Endothelial cell (in vitro differentiated cells): ENCODE results near the gene MALT1. TPM values are rescaled to one million over a fixed set of nuclear protein-coding genes. Genes with fewer than 3 reads are reported as not detected.

ENCODE experiments used
- DNase-seq: peaks from one replicate; pipeline ENCODE4 v3.0.0; 2021; ENCODE audit warnings: low spot score
- H3K27ac Mint-ChIP-seq: one replicate; pipeline ENCODE4 v1.8.0; 2021; ENCODE audit warnings: mixed read lengths, inconsistent platforms; ENCODE audit not compliant: unreplicated experiment
- H3K27me3 Mint-ChIP-seq: one replicate; pipeline ENCODE4 v1.8.0; 2021; ENCODE audit warnings: mild to moderate bottlenecking, moderate library complexity, mixed read lengths, inconsistent platforms; ENCODE audit not compliant: unreplicated experiment
- H3K36me3 Mint-ChIP-seq: one replicate; pipeline ENCODE4 v1.8.0; 2021; ENCODE audit warnings: mild to moderate bottlenecking, low read depth, mixed read lengths, inconsistent platforms; ENCODE audit not compliant: unreplicated experiment
- H3K4me1 Mint-ChIP-seq: one replicate; pipeline ENCODE4 v1.8.0; 2021; ENCODE audit warnings: mild to moderate bottlenecking, mixed read lengths, inconsistent platforms; ENCODE audit not compliant: unreplicated experiment
- H3K4me3 Mint-ChIP-seq: one replicate; pipeline ENCODE4 v1.8.0; 2021; ENCODE audit warnings: mild to moderate bottlenecking, mixed read lengths, inconsistent platforms; ENCODE audit not compliant: unreplicated experiment
- H3K9me3 Mint-ChIP-seq: one replicate; pipeline ENCODE4 v1.8.0; 2021; ENCODE audit warnings: mixed read lengths, inconsistent platforms; ENCODE audit not compliant: unreplicated experiment
- CTCF ChIP-seq: fragments of 200-600 bp; sonication (generic); IDR thresholded peaks from one replicate; pipeline ENCODE4 v1.5.0; 2021; ENCODE audit warnings: antibody characterized with exemption; ENCODE audit not compliant: unreplicated experiment
- total RNA-seq: library from RNA; stranded (reverse); fragmentation: NEBNext Ultra II Directional; extraction: Animal tissue kit (Norgen Biotek cat#: 25700); gene quantifications from one replicate; pipeline ENCODE4 v1.2.1, GENCODE V29; 2021; ENCODE audit not compliant: unreplicated experiment

The MALT1 gene
- total RNA-seq, 1 donor from 2014 or later: 17.3 TPM

DNA sequence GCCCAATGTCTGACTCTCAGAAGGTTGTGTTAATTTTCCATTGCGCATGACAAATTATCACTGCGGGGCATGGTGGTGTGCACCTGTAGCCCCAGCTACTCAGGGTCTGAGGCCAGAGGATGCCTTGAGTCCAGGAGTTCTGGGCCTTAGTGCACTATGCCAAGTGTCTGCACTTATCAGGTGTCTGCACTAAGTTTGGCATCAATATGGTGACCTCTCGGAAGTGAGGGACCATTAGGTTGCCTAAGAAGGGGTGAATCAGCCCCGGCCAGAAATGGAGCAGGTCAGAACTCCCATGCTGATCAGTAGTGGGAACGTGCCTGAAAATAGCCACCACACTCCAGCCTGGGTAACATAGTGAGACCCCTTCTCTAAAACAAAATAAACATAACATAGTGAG is 131.7 kb downstream of the MALT1 start:
- no peaks in the 10 kb centered on the region for H3K36me3 Mint-ChIP-seq
- peaks cover 3% of the 10 kb centered on the region for H3K27me3 Mint-ChIP-seq
- H3K27ac Mint-ChIP-seq: no peak overlapping the region
- H3K9me3 Mint-ChIP-seq: no peaks in the 10 kb centered on the region
- no peak for DNase-seq
- H3K4me1 Mint-ChIP-seq: no peaks in the 10 kb centered on the region
- H3K4me3 Mint-ChIP-seq: no peak overlapping the region
- TF ChIP-seq CTCF: no peak

DNA sequence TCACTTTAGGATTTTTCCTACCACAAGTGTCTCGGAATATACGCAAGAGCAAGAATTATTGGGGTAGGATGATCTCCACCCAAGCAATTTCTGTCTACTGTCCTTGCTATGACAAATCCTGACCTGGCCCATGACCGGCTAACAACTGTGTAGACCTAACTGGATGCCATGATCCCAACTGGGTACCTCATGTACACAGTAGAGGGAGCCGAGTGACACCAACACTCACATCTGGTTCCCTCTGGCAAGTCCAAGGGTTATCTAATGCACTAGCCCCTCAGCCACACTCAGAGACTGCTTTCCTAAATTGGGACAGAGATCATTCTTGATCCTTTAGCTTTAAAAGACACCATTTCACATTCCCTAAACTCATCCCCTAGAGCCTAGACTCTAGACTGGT is 132.7 kb downstream of the MALT1 start:
- no peak for DNase-seq
- H3K9me3 Mint-ChIP-seq: no peaks in the 10 kb centered on the region
- no peaks in the 10 kb centered on the region for H3K36me3 Mint-ChIP-seq
- TF ChIP-seq CTCF: no peak
- H3K4me1 Mint-ChIP-seq: no peaks in the 10 kb centered on the region
- H3K27me3 Mint-ChIP-seq: peaks cover 3% of the 10 kb centered on the region
- no peak overlapping the region for H3K4me3 Mint-ChIP-seq
- H3K27ac Mint-ChIP-seq: no peak overlapping the region

Other genes starting within 250 kb of the MALT1 start
- 0.59 TPM for gene ALPK2, start 42.4 kb upstream of the MALT1 start, total RNA-seq
- gene ZNF532, start 193.4 kb downstream of the MALT1 start, total RNA-seq: 178 TPM